ENCODE results near the gene CD79B.
"Not testable (repeated sequence)": the region's sequence is repeated elsewhere in the genome, so short reads cannot be mapped to it uniquely, and the experiment has no call there.

- TF ChIP-seq CTCF, POLR2A (IDR thresholded peaks at IDR 0.05): not testable (repeated sequence)
Observed at GRCh38 chr17:63901971-63902370, 30.2 kb downstream of the CD79B start.

Data from heart left ventricle (tissue), 13 donors.